CD4-positive, alpha-beta T cell treated with Interleukin-12 subunit alpha and Interleukin-12 subunit beta, for 1 hour (primary cell): ENCODE data around the gene UBE2E1.
"Not testable (repeated sequence)": the region's sequence is repeated elsewhere in the genome, so short reads cannot be mapped to it uniquely, and the experiment has no call there.

Experiments used
- DNase-seq: peaks from one replicate; pipeline ENCODE4 v3.0.0-alpha.2; 2020

Gene UBE2E1

GRCh38 chr3:23886311-23886710, 80.6 kb downstream of the UBE2E1 start:
- DNase-seq, result no peak

- DNase-seq, result peak; percentile 56
Observed at GRCh38 chr3:23888617-23889228, 83.0 kb downstream of the UBE2E1 start.

DNA sequence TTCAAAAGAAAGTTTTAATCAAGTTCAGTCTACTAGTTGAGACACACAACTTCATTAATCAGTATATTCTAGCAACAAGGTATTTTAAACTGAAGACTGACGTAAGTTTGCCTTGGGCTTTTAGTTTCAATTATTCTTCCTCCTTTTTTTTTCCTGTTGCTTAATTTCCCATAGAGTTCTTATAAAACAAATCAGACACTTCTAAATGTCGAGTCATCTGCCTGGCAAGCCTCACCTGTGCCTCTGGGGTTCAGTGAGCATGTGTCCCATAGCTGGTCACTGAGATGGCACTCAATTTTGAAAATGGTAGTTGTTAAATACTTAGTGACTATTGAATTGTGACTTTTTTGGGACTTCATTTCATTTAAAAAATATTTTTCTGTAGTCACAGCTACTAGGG, 83.6 kb downstream of the UBE2E1 start:
- no peak for DNase-seq

- no peak for DNase-seq
Observed at GRCh38 chr3:23889950-23890349, 84.2 kb downstream of the UBE2E1 start.

- DNase-seq, result no peak
Observed at GRCh38 chr3:23894254-23895061, 88.7 kb downstream of the UBE2E1 start.

DNA sequence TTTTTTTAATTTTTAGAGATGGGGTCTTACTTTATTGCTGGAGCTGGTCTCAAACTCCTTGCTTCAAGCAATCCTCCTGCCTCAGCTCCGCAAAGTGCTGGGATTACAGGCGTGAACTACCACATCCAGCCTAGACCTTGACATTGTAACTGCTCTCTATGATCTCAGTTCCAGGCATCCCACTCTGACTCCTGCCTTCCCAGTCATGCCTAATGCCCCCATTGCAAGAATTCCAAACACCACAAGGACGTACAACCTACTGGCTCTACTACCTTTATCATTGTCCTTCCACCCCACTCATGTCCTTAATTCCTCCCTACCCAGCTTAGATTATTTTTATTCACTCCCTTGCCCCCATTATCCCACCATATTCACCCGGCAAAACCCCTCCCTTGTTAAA, 89.4 kb downstream of the UBE2E1 start:
- DNase-seq, result no peak

DNA sequence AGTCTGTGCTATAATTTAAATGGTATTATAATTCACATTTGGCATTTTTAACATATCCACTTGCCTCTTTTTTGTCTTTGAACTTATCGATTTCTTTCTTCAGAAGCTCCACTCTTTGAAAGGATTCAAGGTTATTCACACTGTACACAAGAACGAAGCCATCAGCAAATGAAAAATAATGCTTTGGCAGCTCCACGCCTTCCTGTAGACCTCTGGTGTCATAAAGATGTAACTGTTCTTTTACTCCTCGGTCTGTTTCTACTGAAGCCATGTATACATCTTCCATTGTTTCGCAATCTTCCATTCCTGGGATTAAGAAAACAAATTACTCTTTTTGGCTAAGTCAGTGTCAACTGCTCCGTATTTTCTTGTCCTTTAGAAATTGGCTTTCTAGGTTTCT, 95.0 kb downstream of the UBE2E1 start:
- no peak for DNase-seq

DNA sequence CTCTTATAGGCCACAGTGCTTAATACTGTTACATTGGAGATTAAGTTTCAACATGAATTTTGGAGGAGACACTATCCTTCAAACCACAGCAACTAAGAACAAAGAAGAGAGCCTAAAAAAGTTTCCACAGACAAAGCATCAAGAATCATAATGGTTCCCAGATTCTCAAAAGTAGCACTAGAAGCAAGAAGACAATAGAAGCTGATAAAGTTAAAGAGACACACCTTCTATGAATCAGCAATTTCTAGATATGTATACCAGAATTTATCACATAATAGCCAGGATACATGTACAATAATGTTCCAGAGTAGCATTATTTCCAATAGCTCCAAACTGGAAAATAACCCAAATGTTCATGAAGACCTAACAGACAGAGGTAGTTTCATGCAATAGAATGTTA, 98.8 kb downstream of the UBE2E1 start:
- no peak for DNase-seq

DNA sequence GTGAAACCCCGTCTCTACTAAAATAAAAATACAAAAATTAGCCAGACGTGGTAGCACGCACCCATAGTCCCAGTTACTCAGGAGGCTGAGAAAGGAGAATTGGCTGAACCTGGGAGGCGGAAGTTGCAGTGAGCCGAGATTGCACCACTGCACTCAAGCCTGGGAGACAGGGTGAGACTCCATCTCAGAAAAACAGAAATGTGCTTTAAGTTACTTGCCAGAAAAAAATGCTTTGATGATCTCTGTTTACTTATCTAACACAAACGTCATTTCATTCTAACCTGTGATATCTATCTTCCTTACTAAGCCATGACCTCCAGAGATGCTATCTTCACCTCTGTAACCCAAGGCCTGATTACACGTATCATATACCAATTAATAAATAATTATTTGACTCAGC, 103.6 kb downstream of the UBE2E1 start:
- no peak for DNase-seq

DNA sequence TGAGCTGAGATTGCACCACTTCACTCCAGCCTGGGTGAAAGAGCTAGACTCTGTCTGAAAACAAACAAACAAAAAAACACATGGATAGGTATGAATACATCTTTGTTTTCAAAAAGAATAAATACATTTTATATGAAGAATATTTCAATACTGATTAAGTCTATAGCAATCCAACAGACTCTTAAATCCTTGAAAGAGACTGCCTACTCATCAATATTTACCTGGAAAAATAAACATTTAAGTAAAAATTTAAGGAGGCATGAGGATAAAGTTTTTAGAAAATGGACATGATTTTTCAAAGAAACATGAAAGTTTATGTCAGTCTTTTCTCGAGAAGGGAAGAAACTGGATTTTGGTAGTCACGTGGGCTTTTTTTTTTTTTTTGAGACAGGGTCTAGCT, 105.6 kb downstream of the UBE2E1 start:
- no peak for DNase-seq

DNA sequence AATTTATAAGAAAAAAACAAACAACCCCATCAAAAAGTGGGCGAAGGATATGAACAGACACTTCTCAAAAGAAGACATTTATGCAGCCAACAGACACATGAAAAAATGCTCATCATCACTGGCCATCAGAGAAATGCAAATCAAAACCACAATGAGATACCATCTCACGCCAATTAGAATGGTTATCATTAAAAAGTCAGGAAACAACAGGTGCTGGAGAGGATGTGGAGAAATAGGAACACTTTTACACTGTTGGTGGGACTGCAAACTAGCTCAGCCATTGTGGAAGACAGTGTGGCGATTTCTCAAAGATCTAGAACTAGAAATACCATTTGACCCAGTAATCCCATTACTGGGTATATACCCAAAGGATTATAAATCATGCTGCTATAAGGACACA, 106.6 kb downstream of the UBE2E1 start:
- DNase-seq, result not testable (repeated sequence)

GRCh38 chr3:23913182-23913581, 107.4 kb downstream of the UBE2E1 start:
- no peak for DNase-seq

GRCh38 chr3:23913873-23914743, 108.4 kb downstream of the UBE2E1 start:
- DNase-seq, result no peak

DNA sequence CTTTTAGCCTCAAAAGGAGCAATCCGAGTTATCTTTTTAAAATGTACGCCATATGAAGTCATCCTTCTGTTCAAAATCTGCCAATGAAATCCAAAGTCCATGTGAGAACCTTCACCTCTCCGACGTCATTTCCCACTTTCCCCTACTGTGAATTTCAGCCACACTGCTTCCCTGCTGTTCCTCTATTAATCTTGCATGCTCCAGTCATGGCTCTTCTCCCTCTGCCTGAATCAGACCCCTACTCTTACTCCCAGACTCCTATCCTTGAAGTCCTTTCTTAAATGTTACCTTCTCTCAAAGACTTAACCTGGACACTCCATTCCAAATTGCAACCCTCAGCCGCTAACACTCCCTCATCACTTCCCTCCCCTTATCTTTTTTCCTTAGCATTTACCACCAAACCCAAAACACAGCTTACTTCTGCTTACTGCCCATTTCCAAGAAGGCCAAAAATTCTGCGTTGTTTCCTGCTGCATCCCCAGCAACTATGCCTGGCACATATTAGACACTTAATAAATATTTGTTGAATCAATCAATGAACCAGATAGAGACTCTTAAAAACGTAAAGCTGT, 109.9 kb downstream of the UBE2E1 start:
- no peak for DNase-seq

DNA sequence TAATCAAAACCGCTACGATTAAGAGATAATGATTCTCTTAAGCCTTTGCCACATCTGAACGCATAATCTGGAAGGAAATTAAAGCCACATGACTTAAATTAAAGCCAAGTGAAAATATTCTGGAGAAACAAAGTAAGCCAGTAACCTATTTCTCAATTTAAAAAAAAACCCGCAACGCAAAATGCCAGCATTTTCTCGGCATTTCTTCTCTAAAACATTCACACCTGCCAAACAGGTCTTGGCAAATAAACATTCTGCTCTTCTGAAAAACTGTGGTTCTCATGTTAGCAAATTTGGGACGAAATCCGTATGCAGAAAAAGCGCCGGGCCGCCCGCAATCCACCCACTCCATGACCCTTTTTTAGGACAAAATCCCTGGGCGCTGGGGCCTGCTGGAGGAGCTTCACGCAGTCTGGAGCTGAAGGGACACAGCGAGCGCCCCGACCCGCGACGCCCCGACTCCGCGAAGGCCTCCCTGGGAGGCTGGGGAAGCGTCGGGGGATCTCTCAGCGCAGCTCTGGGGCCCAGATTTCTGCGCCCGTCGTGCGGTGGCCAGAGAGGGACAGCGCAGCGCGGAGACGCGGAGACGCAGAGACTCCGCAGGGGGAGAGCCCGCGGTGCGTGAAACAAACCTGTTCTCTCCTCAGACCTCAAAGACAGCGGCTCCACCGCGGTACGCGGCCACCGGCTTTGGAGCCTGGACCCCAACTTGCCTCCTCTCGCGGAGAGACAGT, 110.6 kb downstream of the UBE2E1 start:
- DNase-seq, result no peak

- DNase-seq, result peak; percentile 97
Observed at GRCh38 chr3:23916886-23917678, 111.3 kb downstream of the UBE2E1 start, which contains the start of the genes NKIRAS1 and RPL15. Gene NKIRAS1 (minus strand): TSS chr3:23916990. CDS start chr3:23910904, 6,086 bp downstream. Gene RPL15 (plus strand): TSS chr3:23917132. CDS start chr3:23917860, 728 bp downstream.

- not testable (repeated sequence) for DNase-seq
Observed at GRCh38 chr3:23917679-23918303, 112.0 kb downstream of the UBE2E1 start.

DNA sequence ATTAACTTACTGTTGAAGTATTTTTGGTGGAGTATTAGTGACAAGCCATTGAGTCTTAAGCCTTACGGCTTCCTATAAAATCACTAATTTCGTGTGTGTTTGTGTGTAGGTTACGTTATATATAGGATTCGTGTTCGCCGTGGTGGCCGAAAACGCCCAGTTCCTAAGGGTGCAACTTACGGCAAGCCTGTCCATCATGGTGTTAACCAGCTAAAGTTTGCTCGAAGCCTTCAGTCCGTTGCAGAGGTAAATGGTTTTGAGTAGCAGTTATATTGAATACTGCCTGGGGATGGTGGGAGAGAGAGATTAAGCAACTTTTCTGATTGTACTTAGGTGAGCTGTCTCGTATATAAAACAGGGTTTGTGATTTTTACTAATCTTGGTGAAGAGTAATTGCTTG, 112.6 kb downstream of the UBE2E1 start:
- DNase-seq, result not testable (repeated sequence)

DNA sequence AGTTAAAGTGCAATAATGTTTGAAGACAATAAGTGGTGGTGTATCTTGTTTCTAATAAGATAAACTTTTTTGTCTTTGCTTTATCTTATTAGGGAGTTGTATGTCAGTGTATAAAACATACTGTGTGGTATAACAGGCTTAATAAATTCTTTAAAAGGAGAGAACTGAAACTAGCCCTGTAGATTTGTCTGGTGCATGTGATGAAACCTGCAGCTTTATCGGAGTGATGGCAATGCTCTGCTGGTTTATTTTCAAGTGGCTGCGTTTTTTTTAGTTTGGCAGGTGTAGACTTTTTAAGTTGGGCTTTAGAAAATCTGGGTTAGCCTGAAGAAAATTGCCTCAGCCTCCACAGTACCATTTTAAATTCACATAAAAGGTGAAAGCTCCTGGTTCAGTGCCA, 113.9 kb downstream of the UBE2E1 start:
- no peak for DNase-seq

GRCh38 chr3:23920151-23920655, 114.4 kb downstream of the UBE2E1 start:
- no peak for DNase-seq

DNA sequence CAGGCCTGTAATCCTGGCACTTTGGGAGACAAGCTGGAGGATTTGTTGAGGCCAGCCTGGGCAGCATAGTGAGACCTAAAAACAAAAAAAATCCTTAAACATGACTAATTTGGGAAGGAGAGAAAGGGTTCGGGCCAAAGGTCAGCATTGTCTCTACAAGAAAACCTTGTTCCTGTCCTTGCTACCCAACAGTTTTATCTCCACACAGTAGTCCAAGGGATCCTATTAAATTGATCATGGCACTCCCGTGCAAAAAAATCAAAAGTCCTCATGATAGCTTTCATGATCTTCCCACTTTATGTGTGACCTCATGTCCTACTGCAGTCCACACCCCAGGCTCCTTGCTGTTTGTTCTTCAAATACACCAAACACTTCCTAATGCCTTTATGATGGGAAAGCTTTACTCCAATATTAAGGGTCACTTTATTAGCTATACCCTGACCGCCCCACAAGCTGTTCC, 115.3 kb downstream of the UBE2E1 start:
- no peak for DNase-seq
